GM19397 (cell line): ENCODE results near the gene MRPL49.
"Not testable (repeated sequence)": the region's sequence is repeated elsewhere in the genome, so short reads cannot be mapped to it uniquely, and the experiment has no call there.

Experiments
- ATAC-seq: cut with Tn5 transposase; IDR thresholded peaks from one replicate; pipeline ENCODE4 v1.9.1; 2021; ENCODE audit warnings: mild to moderate bottlenecking, moderate library complexity; ENCODE audit not compliant: unreplicated experiment

MRPL49 gene

GRCh38 chr11:65160643-65161042 is 38.5 kb downstream of the MRPL49 start:
- ATAC-seq: no peak

DNA sequence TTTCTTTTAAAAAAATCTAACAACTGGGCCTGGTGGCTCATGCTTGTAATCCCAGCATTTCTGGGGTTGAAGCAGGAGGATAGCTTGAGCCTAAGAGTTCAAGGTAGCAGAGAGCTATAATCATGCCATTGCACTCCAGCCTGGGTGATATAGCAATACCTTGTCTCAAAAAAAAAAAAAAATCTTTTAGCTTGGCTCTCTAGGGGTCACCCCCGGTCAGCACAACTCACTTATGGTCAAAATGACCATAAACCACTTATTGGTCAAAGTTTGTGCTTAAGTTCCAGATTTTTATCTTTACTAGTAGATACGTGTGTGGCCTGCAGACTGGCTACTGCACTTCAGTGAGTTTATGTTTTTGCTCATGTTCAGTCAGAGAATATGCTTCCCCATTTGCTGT is 41.6 kb downstream of the MRPL49 start:
- ATAC-seq: no peak

GRCh38 chr11:65165410-65166317 is 43.5 kb downstream of the MRPL49 start:
- no peak for ATAC-seq

DNA sequence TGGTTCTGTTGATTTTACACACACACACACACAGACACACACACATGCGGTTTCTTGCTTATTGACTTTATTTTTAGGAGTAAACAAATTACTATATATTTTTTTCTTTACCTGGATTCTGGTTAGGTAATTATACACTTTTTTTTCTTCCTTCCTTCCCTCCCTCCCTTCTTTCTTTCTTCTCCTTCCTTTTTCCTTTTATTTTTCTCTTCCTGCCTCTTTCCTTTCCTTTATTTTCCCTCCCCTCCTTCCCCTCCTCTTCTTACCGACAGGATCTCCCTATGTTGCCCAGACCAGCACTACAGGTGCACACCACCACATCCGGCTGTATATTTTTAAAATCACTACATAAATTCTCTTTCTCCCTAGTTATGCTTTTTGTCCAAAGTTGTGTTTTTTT is 44.8 kb downstream of the MRPL49 start:
- ATAC-seq: no peak

- ATAC-seq: no peak
Measured at GRCh38 chr11:65167656-65168055, 45.5 kb downstream of the MRPL49 start.

- no peak for ATAC-seq
Measured at GRCh38 chr11:65169164-65169641, 47.1 kb downstream of the MRPL49 start.

GRCh38 chr11:65170058-65170534 is 48.0 kb downstream of the MRPL49 start, which contains the start of gene SPDYC:
Gene SPDYC, plus strand, starts transcription at chr11:65170233. Its CDS starts 1,125 bp downstream, at chr11:65171358.
- ATAC-seq: no peak

DNA sequence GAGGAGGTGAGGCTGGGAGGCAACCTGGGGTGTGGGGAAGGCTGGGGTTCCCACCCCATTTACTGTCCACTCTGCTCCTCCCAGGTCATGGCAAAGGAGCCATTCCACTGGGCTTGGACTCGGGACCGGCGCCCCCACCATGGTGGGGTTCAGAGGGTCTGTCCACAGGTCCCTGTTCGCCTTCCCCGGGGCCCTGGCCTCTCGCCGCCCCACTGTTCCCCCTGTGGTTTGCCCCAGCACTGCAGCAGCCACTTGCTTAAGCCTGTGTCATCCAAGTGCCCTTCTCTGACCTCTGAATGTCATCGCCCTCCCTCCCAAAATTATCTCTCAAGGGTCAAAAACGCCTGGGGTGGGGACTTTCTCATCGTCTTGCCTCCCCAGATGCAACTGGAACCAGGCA is 50.5 kb downstream of the MRPL49 start:
- ATAC-seq: no peak

GRCh38 chr11:65174571-65175010 is 52.5 kb downstream of the MRPL49 start:
- ATAC-seq: not testable (repeated sequence)
